ENCODE data around the gene EPHB3.

- TF ChIP-seq CTCF (conservative IDR thresholded peaks at IDR 0.05; ENCODE audit: low read depth, low read length) (no peak), RFX5 (IDR thresholded peaks at IDR 0.05; ENCODE audit: low read depth, low read length) (no peak), RAD21 (IDR thresholded peaks at IDR 0.05; ENCODE audit: low read length) (no peak), POLR2A (IDR thresholded peaks at IDR 0.05; ENCODE audit: low read depth, low read length) (no peak), FOS (IDR thresholded peaks at IDR 0.05; ENCODE audit: low read depth, low read length) (no peak), ELK1 (IDR thresholded peaks at IDR 0.05; ENCODE audit: borderline replicate concordance, low read depth, low read length) (no peak), MXI1 (IDR thresholded peaks at IDR 0.05; ENCODE audit: borderline replicate concordance, low read depth, low read length) (no peak), MAFK (IDR thresholded peaks at IDR 0.05; ENCODE audit: low read depth, low read length) (no peak), USF2 (IDR thresholded peaks at IDR 0.05; ENCODE audit: low read depth, low read length) (no peak)
Observed at GRCh38 chr3:184570489-184570888, 8.9 kb downstream of the EPHB3 start.
